PC-3 (cell line): Measurements from ENCODE around the gene COL1A2.

ENCODE experiments used
- EZH2 ChIP-seq: fragments of 300-600 bp; sonication (generic); IDR thresholded peaks from one replicate; pipeline ENCODE4 v1.6.1; 2017; ENCODE audit warnings: antibody characterized with exemption, mild to moderate bottlenecking, low read length; ENCODE audit not compliant: unreplicated experiment
- TF ChIP-seq, protein P1 (sequence below): fragments of 300-600 bp; sonication (generic); conservative IDR thresholded peaks from 2 replicates; pipeline ENCODE4 v1.5.1; 2017; ENCODE audit warnings: antibody characterized with exemption, low read depth, mild to moderate bottlenecking, low read length

GRCh38 chr7:94366163-94366562 is 28.5 kb upstream of the COL1A2 start:
- TF ChIP-seq EZH2: no peak
- TF ChIP-seq, protein P1, sequence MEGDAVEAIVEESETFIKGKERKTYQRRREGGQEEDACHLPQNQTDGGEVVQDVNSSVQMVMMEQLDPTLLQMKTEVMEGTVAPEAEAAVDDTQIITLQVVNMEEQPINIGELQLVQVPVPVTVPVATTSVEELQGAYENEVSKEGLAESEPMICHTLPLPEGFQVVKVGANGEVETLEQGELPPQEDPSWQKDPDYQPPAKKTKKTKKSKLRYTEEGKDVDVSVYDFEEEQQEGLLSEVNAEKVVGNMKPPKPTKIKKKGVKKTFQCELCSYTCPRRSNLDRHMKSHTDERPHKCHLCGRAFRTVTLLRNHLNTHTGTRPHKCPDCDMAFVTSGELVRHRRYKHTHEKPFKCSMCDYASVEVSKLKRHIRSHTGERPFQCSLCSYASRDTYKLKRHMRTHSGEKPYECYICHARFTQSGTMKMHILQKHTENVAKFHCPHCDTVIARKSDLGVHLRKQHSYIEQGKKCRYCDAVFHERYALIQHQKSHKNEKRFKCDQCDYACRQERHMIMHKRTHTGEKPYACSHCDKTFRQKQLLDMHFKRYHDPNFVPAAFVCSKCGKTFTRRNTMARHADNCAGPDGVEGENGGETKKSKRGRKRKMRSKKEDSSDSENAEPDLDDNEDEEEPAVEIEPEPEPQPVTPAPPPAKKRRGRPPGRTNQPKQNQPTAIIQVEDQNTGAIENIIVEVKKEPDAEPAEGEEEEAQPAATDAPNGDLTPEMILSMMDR: no peak
